ENCODE results near the gene PDIA5.
"Not testable (repeated sequence)": the region's sequence is repeated elsewhere in the genome, so short reads cannot be mapped to it uniquely, and the experiment has no call there.

Gene PDIA5

GRCh38 chr3:123096126-123096525 lies 29.3 kb downstream of the PDIA5 start:
- DNase-seq, result no peak

GRCh38 chr3:123096731-123097130 lies 29.9 kb downstream of the PDIA5 start:
- DNase-seq, result no peak

GRCh38 chr3:123098426-123099330 lies 31.9 kb downstream of the PDIA5 start:
- DNase-seq, result no peak

GRCh38 chr3:123099331-123100192 lies 32.7 kb downstream of the PDIA5 start:
- no peak for DNase-seq

- no peak for DNase-seq
Measured at GRCh38 chr3:123100193-123100776, 33.5 kb downstream of the PDIA5 start.

- no peak for DNase-seq
Measured at GRCh38 chr3:123102249-123102648, 35.4 kb downstream of the PDIA5 start.

GRCh38 chr3:123102826-123103225 lies 36.0 kb downstream of the PDIA5 start:
- DNase-seq, result no peak

GRCh38 chr3:123104550-123104949 lies 37.7 kb downstream of the PDIA5 start:
- no peak for DNase-seq

GRCh38 chr3:123105201-123106189 lies 38.7 kb downstream of the PDIA5 start:
- DNase-seq, result no peak

- DNase-seq, result no peak
Measured at GRCh38 chr3:123110282-123110975, 43.6 kb downstream of the PDIA5 start.

GRCh38 chr3:123110976-123111615 lies 44.3 kb downstream of the PDIA5 start:
- no peak for DNase-seq

GRCh38 chr3:123111640-123112039 lies 44.8 kb downstream of the PDIA5 start:
- no peak for DNase-seq

- DNase-seq, result no peak
Measured at GRCh38 chr3:123112232-123112631, 45.4 kb downstream of the PDIA5 start.

GRCh38 chr3:123112656-123113055 lies 45.8 kb downstream of the PDIA5 start:
- DNase-seq, result not testable (repeated sequence)

- DNase-seq, result no peak
Measured at GRCh38 chr3:123113889-123114450, 47.1 kb downstream of the PDIA5 start.

- DNase-seq, result no peak
Measured at GRCh38 chr3:123116116-123116515, 49.3 kb downstream of the PDIA5 start.

GRCh38 chr3:123119388-123119787 lies 52.6 kb downstream of the PDIA5 start:
- DNase-seq, result no peak

GRCh38 chr3:123119802-123120201 lies 53.0 kb downstream of the PDIA5 start:
- no peak for DNase-seq

- DNase-seq, result no peak
Measured at GRCh38 chr3:123120573-123120972, 53.7 kb downstream of the PDIA5 start.

GRCh38 chr3:123122057-123122456 lies 55.2 kb downstream of the PDIA5 start:
- no peak for DNase-seq
